GM19463 (cell line): ENCODE results near the gene SMIM45.

Experiments
- ATAC-seq: cut with Tn5 transposase; IDR thresholded peaks from one replicate; pipeline ENCODE4 v1.9.1; 2021; ENCODE audit warnings: mild to moderate bottlenecking, moderate library complexity; ENCODE audit not compliant: unreplicated experiment

Gene SMIM45

DNA sequence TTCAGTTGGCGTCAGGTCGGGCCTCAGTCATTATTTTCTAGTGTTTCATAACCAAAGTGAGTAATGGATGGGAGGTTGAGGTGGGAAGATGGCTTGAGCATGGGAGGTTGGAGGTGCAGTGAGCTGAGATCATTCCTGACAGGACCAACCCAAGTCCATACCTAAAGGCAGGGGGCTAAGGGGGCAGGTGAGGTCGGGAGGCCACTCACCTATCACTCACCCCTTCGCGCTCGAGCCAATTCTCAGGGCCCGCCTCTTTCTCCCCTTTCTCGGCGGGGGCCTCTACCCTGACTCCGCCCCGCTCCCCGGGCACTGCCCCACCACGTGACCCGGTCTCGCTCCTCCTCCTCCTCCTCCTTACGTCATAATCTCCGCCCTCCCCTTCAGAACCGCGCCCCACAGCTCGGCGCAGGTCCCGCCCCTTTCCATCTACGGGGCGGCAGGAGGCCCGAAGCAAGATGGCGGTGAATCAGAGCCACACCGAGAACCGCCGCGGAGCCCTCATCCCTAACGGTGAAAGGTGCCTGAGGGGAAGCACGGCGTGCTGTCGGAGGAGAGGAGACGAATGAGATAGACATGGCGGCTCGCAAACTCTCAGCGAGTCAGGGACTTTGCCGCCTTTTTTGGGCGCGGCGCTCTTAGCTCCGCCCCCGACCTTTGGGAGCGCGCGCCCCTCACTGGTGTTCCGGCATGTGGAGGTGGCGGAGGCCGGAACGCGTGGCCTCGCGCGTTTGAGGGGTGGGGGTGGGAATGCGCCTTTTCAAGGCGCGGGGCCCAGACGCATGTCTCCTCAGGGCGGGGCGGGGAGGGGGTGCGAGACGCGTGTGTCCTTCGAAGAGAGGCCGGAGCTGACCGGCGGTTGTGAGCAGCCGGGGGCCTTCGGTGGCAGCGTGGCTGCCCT lies 46.7 kb downstream of the SMIM45 start, which contains the start of gene WBP2NL:
WBP2NL (plus strand) TSS at position 428 of the 901 bp plus-strand sequence; CDS start at position 459, 31 bp downstream.
- ATAC-seq = peak; percentile 74

DNA sequence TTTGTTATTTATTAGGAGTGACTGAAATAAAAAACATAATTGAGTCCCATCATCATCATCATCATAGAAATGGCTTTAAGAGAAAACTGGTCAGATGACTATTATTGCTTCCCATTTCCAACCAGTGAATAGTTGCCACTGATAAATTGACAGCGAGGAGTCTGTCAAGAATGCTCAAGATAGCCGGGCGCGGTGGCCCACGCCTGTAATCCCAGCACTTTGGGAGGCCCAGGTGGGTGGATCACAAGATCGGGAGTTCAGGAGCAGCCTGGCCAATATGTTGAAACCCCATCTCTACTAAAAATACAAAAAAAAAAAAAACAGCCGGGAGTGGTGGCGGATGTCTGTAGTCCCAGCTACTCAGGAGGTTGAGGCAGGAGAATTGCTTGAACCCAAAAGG lies 48.5 kb downstream of the SMIM45 start:
- no peak for ATAC-seq

DNA sequence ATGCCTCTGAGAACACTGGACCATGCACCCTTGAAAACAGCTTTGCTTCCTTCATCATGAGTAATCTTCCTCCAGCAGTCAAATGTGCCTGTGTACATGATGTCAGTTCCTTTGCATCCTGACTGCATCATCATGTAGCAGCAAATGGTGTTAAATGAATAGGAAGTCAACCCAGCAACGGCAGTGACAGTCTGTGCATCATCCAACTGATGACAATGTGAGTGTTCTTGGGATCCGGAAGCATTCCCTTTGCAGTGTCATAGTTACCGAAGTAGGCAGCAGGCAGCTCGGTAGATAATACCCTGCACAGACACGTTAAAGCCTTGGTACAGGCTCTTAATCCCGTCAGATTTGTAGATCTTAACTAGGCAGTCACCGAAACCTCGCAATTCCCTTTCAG lies 49.2 kb downstream of the SMIM45 start:
- ATAC-seq = no peak

DNA sequence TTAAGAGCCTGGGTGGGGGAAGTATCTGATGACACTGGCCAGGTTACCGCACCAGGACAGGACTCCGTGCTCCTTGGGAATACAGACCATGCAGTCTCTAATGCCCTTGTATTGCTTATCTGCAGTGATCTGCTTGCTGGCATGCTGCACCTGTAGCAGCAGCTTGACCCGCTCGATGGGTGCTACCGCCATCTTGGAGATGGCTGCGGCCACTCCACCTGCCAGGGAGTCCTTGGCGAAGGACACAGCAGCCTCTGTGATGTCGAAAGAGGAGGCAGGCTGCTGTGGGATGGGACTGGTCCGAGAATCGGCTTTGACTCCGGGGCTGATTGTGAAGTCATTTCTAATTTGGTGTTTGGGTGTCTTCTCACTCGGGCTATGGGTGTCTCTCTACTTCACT lies 49.8 kb downstream of the SMIM45 start:
- ATAC-seq = no peak

DNA sequence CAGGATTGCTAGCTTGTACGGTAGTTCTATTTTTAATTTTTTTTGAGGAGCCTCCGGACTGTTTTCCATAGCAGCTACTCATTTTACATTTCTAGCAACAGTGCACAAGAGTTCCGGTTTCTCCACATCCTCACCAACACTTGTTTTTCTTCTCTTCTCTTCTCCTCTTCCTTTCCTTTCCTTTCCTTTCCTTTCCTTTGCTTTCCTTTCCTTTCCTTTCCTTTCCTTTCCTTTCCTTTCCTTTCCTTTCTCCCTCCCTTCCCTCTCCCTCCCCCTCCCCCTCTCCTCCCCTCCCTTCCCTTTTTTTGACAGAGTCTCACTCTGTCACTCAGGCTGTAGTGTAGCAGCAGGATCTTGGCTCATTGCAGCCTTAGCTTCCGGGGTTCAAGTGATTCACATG lies 56.0 kb downstream of the SMIM45 start:
- no peak for ATAC-seq
